Lower lobe of right lung (tissue), 2 donors: Measurements from ENCODE around the gene THSD7A. TPM values are rescaled to one million over a fixed set of nuclear protein-coding genes. Genes with fewer than 3 reads are reported as not detected.

Source experiments
- ATAC-seq, 2 donors: fragments of 200-7000 bp; cut with Tn5 transposase; one replicate each; pipeline ENCODE4 v1.9.1; 2020 to 2022; ENCODE audit warnings: mild to moderate bottlenecking in 2 of 2, moderate library complexity in 2 of 2
- DNase-seq: peaks from one replicate; pipeline ENCODE4 v3.0.0-alpha.2; 2020
- H3K27ac ChIP-seq: fragments of 200-600 bp; one replicate; pipeline ENCODE4 v1.8.0; 2022
- H3K27me3 ChIP-seq: fragments of 200-600 bp; one replicate; pipeline ENCODE4 v1.8.0; 2022; ENCODE audit warnings: low read depth
- H3K36me3 ChIP-seq: fragments of 200-600 bp; one replicate; pipeline ENCODE4 v1.8.0; 2022; ENCODE audit warnings: mild to moderate bottlenecking
- H3K4me1 ChIP-seq: fragments of 200-600 bp; one replicate; pipeline ENCODE4 v1.8.0; 2022
- H3K4me3 ChIP-seq: fragments of 200-600 bp; one replicate; pipeline ENCODE4 v1.8.0; 2022; ENCODE audit warnings: mild to moderate bottlenecking
- H3K9me3 ChIP-seq: fragments of 200-600 bp; one replicate; pipeline ENCODE4 v1.8.0; 2022
- intact Hi-C: fragments of 100-400 bp; cut with DNase I; formaldehyde crosslinking; loops from one replicate; pipeline ENCODE4 v1.11.0; 2022
- total RNA-seq: library from RNA; stranded (reverse); fragmentation: NEBNext Ultra II Directional; extraction: Animal tissue kit (Norgen Biotek cat#: 25700); gene quantifications from one replicate; pipeline ENCODE4 v1.2.1, GENCODE V29; 2021
- TF ChIP-seq, protein P1 (sequence below): fragments of 200-600 bp; IDR thresholded peaks from one replicate; pipeline ENCODE4 v1.8.0; 2022; ENCODE audit warnings: antibody characterized with exemption, mild to moderate bottlenecking
- donor health status: DM: no; HTN: yes; CAD: no; lungs with severe emphysema.

Gene THSD7A
- total RNA-seq, 1 donor from 2014 or later = 7.2 TPM

DNA sequence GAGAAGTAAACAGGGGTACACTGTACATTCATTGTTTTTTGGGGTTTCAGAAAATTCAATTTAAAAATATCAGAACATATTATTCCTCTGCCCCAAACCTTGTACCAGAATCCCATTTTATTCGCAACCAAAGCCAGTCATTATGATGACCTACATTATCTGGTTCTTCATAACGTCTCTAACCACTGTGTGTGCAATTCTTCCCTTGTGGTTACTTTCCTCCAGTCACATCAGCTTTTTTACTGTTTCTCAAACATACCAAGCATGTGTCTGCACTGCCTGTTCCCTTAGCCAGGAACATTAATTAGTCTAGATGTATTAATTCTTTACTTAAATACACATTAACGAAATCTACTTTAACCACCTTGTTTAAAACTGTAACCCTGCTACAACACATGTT, 64.8 kb downstream of the THSD7A start:
- intact Hi-C loops = no loop called here
- Histone ChIP-seq H3K36me3 (no peaks in the 10 kb centered on the region), H3K27ac (no peak overlapping the region), H3K4me3 (no peak overlapping the region), H3K9me3 (no peaks in the 10 kb centered on the region), H3K4me1 (no peaks in the 10 kb centered on the region), H3K27me3 (no peaks in the 10 kb centered on the region)
- ATAC-seq = no peak
- DNase-seq = no peak
- TF ChIP-seq, protein P1, sequence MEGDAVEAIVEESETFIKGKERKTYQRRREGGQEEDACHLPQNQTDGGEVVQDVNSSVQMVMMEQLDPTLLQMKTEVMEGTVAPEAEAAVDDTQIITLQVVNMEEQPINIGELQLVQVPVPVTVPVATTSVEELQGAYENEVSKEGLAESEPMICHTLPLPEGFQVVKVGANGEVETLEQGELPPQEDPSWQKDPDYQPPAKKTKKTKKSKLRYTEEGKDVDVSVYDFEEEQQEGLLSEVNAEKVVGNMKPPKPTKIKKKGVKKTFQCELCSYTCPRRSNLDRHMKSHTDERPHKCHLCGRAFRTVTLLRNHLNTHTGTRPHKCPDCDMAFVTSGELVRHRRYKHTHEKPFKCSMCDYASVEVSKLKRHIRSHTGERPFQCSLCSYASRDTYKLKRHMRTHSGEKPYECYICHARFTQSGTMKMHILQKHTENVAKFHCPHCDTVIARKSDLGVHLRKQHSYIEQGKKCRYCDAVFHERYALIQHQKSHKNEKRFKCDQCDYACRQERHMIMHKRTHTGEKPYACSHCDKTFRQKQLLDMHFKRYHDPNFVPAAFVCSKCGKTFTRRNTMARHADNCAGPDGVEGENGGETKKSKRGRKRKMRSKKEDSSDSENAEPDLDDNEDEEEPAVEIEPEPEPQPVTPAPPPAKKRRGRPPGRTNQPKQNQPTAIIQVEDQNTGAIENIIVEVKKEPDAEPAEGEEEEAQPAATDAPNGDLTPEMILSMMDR = no peak

DNA sequence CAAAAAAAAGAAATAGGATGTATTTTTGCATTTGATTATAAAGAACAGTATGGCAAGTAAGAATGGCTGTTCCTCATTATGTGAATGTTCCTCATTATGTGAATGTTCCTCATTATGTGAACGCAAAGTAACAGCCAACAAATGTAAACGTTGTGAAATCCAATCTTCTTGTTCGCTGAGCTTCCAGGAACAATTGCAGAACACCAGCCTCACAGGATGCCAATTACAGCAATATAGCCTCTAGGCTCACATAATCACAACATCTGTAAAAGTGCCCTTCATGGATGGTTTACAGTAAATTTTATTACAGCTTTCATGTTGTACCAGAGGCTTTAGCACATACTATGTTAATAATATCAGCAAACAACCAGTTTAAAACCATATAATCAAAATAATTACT, 71.6 kb downstream of the THSD7A start:
- DNase-seq = no peak

DNA sequence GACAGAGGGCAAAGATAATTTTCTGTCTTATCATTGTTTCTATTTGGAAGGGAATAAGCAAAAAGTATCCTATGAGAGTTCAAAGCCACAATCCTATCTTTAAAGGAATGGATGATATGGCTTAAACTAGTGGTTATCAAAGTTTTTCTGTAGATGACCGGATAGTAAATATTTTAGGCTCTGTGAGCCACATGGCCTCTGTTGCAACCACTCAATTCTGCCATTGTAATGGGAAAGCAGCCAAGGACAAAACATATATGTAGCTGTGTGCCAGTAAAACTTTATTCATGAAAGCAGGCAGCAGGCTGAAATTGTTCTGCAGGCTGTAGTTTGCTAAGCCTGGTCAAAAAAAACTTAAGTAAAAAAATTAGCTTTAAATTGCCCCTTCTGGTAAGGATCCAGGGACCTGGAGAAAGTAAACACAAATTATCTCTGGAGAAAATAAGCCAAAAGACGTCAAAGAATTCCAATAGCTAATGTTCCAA, 73.3 kb downstream of the THSD7A start:
- Histone ChIP-seq H3K9me3 (no peaks in the 10 kb centered on the region), H3K4me3 (no peak overlapping the region), H3K4me1 (no peaks in the 10 kb centered on the region), H3K27me3 (no peaks in the 10 kb centered on the region), H3K27ac (no peak overlapping the region), H3K36me3 (no peaks in the 10 kb centered on the region)
- DNase-seq (no peak), ATAC-seq (no peak)
- intact Hi-C loops = no loop called here
- TF ChIP-seq, protein P1 = no peak

More for the DNA sequence above, 71.6 kb downstream of the THSD7A start:
- peak in 1 of 2 donors; percentile 53 for ATAC-seq
- TF ChIP-seq, protein P1 = no peak
- Histone ChIP-seq H3K27ac (no peak overlapping the region), H3K4me1 (no peaks in the 10 kb centered on the region), H3K36me3 (no peaks in the 10 kb centered on the region), H3K9me3 (no peaks in the 10 kb centered on the region), H3K27me3 (no peaks in the 10 kb centered on the region), H3K4me3 (no peak overlapping the region)
- intact Hi-C loops = no loop called here

DNA sequence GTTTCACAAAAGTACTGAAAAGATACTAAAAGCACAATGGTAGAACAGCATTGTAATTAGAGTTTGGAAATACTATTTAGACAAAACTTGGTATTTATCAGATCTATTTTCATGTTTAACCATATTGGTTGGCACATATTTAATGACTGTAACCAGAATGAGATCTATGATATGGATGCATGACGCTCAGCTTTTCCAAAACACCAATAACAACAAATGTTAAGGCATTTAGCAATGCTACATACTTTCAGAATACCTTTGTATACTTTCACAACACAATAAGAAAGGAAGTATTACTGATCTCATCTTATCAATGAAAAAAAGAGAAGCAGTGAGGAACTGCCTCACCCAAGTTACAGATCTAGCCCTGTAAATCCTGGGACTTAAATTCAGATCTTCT, 74.8 kb downstream of the THSD7A start:
- ATAC-seq (no peak), DNase-seq (no peak)
- TF ChIP-seq, protein P1 = no peak
- H3K4me1 ChIP-seq = no peaks in the 10 kb centered on the region
- no peaks in the 10 kb centered on the region for H3K9me3 ChIP-seq
- intact Hi-C loops = no loop called here
- no peak overlapping the region for H3K27ac ChIP-seq
- H3K4me3 ChIP-seq = no peak overlapping the region
- H3K36me3 ChIP-seq = no peaks in the 10 kb centered on the region
- H3K27me3 ChIP-seq = no peaks in the 10 kb centered on the region

DNA sequence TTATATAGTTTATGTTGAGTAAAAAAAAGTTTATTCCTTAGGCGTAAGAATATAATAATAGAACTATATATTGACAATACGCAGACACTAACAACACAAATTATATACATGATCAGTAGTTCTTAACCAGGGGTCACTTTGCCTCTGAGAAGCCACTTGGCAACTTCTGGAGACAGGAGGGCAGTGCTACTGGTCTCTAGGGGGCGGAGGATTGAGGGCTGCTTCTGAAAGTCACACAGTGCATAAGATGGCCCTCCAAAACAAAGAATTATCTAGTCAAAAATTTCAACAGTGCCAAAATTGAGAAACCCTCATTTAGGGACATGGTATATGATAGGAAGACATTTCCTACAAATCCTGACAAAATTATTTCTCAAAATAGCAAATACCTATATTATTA, 77.1 kb downstream of the THSD7A start:
- no peak for ATAC-seq
- intact Hi-C loops = no loop called here
- TF ChIP-seq, protein P1 = no peak

DNA sequence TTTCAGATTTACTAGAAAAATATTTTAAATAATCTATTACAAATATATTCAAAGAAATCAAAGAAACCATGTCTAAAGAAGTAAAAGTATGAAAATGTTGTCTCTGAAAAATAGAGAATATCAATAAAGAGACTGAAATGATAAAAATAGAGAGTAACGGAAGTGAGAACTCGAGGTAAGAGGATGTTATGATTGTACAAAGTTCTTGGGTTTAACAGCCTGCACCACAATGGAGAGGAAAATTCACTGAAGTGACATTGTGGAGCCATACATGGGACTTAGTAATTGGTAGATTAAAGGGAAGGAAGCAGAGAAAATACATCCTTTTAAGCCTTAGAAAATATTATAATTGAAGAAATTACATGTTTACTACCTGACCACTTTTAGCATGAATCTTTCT, 77.9 kb downstream of the THSD7A start:
- no peak for ATAC-seq
- H3K9me3 ChIP-seq = no peaks in the 10 kb centered on the region
- TF ChIP-seq, protein P1 = no peak
- H3K27me3 ChIP-seq = no peaks in the 10 kb centered on the region
- H3K36me3 ChIP-seq = no peaks in the 10 kb centered on the region
- H3K27ac ChIP-seq = no peak overlapping the region
- peaks cover 6% of the 10 kb centered on the region for H3K4me1 ChIP-seq
- H3K4me3 ChIP-seq = no peak overlapping the region
- DNase-seq = no peak
- intact Hi-C loops = no loop called here

More for the DNA sequence above, 77.1 kb downstream of the THSD7A start:
- no peaks in the 10 kb centered on the region for H3K27me3 ChIP-seq
- no peak for DNase-seq
- no peaks in the 10 kb centered on the region for H3K9me3 ChIP-seq
- H3K4me3 ChIP-seq = no peak overlapping the region
- peaks cover 6% of the 10 kb centered on the region for H3K4me1 ChIP-seq
- no peaks in the 10 kb centered on the region for H3K36me3 ChIP-seq
- H3K27ac ChIP-seq = no peak overlapping the region
